ENCODE results near the gene C1orf52.

Gene C1orf52

DNA sequence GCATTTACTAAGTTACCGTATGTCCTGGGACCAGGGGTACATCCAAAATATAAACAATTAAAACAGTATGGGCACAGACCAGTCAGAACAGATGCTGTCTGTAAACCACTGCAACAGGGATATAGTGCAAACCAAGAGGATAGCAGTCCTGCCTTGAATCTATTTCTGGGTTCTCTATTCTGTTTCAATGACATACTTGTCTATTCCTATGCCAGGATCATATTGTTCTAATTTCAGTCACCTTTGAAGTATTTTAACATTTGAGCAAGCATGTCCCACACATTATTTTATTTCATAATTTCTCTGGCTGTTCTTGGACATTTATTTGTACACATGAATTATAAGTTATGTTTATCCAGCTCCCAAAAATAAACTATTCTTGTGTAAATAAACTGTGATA, 30.5 kb downstream of the C1orf52 start:
- Histone ChIP-seq H3K27me3 (replicated peaks; ENCODE audit: control insufficient read depth, insufficient read depth, low read length) (no peaks in the 10 kb centered on the region), H3K36me3 (ENCODE audit: control insufficient read depth, insufficient read depth, low read length) (no peaks in the 10 kb centered on the region), H3K4me3 (replicated peaks; ENCODE audit: low read depth, low read length) (no peak overlapping the region)
- no peak for DNase-seq (ENCODE audit: extremely low read depth, insufficient read length)
- TF ChIP-seq, protein P1, sequence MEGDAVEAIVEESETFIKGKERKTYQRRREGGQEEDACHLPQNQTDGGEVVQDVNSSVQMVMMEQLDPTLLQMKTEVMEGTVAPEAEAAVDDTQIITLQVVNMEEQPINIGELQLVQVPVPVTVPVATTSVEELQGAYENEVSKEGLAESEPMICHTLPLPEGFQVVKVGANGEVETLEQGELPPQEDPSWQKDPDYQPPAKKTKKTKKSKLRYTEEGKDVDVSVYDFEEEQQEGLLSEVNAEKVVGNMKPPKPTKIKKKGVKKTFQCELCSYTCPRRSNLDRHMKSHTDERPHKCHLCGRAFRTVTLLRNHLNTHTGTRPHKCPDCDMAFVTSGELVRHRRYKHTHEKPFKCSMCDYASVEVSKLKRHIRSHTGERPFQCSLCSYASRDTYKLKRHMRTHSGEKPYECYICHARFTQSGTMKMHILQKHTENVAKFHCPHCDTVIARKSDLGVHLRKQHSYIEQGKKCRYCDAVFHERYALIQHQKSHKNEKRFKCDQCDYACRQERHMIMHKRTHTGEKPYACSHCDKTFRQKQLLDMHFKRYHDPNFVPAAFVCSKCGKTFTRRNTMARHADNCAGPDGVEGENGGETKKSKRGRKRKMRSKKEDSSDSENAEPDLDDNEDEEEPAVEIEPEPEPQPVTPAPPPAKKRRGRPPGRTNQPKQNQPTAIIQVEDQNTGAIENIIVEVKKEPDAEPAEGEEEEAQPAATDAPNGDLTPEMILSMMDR (IDR thresholded peaks at IDR 0.05; ENCODE audit: insufficient read depth, low read length, poor library complexity, severe bottlenecking) = no peak

DNA sequence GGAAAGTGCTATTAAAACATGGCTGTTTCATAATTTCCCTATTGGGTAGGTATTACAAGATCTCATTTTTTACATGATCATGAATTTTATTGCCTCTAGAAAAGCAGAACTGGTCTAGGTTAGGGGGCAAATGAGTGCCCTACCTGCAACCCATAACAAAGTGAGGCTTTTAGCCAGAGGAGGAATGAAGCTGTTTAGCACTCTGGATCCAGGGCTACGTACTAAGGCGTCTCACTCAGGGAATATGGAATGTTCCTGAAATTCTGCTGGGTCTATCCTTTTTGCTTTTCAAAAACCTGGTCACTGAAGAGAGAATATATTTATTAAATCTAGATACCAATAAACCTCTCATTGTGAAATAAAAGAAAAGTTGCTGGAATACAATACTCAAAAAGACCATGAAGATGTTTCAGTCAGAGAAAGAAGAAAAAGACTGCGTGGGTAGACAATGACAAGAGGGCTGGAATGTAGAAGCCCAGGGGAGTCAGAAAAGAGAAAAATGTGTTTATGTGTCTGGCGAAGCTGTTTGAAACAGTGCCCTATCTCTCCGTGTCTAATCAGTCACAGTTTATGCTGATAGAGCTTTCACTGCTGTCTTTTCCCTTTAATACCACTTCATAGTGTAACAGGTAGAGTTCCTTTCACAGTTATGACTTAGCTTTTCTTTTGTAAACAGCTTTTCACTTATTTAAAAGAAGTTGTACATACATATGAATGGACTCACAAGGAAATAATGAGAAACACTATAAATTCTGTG, 33.7 kb downstream of the C1orf52 start:
- Histone ChIP-seq H3K4me3 (replicated peaks; ENCODE audit: low read depth, low read length) (no peak overlapping the region), H3K36me3 (ENCODE audit: control insufficient read depth, insufficient read depth, low read length) (no peaks in the 10 kb centered on the region), H3K27me3 (replicated peaks; ENCODE audit: control insufficient read depth, insufficient read depth, low read length) (no peaks in the 10 kb centered on the region)
- TF ChIP-seq, protein P1 (IDR thresholded peaks at IDR 0.05; ENCODE audit: insufficient read depth, low read length, poor library complexity, severe bottlenecking) = no peak
- DNase-seq (ENCODE audit: extremely low read depth, insufficient read length) = no peak

GRCh38 chr1:85224734-85225623, 34.5 kb downstream of the C1orf52 start:
- Histone ChIP-seq H3K36me3 (ENCODE audit: control insufficient read depth, insufficient read depth, low read length) (no peaks in the 10 kb centered on the region), H3K4me3 (replicated peaks; ENCODE audit: low read depth, low read length) (no peak overlapping the region), H3K27me3 (replicated peaks; ENCODE audit: control insufficient read depth, insufficient read depth, low read length) (no peaks in the 10 kb centered on the region)
- TF ChIP-seq, protein P1 (IDR thresholded peaks at IDR 0.05; ENCODE audit: insufficient read depth, low read length, poor library complexity, severe bottlenecking) = no peak
- no peak for DNase-seq (ENCODE audit: extremely low read depth, insufficient read length)

GRCh38 chr1:85224295-85224694, 35.2 kb downstream of the C1orf52 start:
- Histone ChIP-seq H3K27me3 (replicated peaks; ENCODE audit: control insufficient read depth, insufficient read depth, low read length) (no peaks in the 10 kb centered on the region), H3K36me3 (ENCODE audit: control insufficient read depth, insufficient read depth, low read length) (no peaks in the 10 kb centered on the region), H3K4me3 (replicated peaks; ENCODE audit: low read depth, low read length) (no peak overlapping the region)
- TF ChIP-seq, protein P1 (IDR thresholded peaks at IDR 0.05; ENCODE audit: insufficient read depth, low read length, poor library complexity, severe bottlenecking) = no peak
- no peak for DNase-seq (ENCODE audit: extremely low read depth, insufficient read length)

DNA sequence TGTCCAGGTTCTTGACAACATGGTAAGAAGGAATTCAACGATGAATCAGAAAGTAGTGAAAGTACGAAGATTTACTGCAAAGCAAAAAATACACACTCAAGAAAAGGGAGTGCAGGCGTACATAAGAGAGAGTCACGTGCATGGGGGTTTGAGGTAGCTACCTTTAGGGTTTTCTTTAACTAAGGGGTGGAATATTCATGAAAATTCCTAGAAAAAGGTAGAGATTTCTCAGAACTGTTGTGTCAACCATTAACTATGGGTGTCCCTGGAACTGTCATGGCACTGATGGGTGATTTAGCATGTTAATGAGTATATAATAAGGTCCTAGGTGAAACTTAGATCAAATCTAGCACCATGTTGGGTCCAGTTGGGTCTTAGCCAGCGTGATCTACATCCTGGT, 36.1 kb downstream of the C1orf52 start:
- no peak for DNase-seq (ENCODE audit: extremely low read depth, insufficient read length)
- H3K4me3 ChIP-seq (replicated peaks; ENCODE audit: low read depth, low read length) = no peak overlapping the region
- TF ChIP-seq, protein P1 (IDR thresholded peaks at IDR 0.05; ENCODE audit: insufficient read depth, low read length, poor library complexity, severe bottlenecking) = no peak
- no peaks in the 10 kb centered on the region for H3K36me3 ChIP-seq (ENCODE audit: control insufficient read depth, insufficient read depth, low read length)
- no peaks in the 10 kb centered on the region for H3K27me3 ChIP-seq (replicated peaks; ENCODE audit: control insufficient read depth, insufficient read depth, low read length)

Measured in GM06990 (cell line).